Upper lobe of right lung (tissue), 1 donor: ENCODE data around the gene ZCCHC14. TPM values are rescaled to one million over a fixed set of nuclear protein-coding genes. Genes with fewer than 3 reads are reported as not detected.

ENCODE experiments used
- ATAC-seq: fragments of 200-7000 bp; cut with Tn5 transposase; one replicate; pipeline ENCODE4 v1.9.1; 2020; ENCODE audit warnings: mild to moderate bottlenecking, moderate library complexity
- DNase-seq: peaks from one replicate; pipeline ENCODE4 v3.0.0-alpha.2; 2020
- H3K27ac ChIP-seq: fragments of 200-600 bp; one replicate; pipeline ENCODE4 v1.8.0; 2022
- H3K27me3 ChIP-seq: fragments of 200-600 bp; one replicate; pipeline ENCODE4 v1.8.0; 2022; ENCODE audit warnings: mild to moderate bottlenecking
- H3K36me3 ChIP-seq: fragments of 200-600 bp; one replicate; pipeline ENCODE4 v1.8.0; 2022
- H3K4me1 ChIP-seq: fragments of 200-600 bp; one replicate; pipeline ENCODE4 v1.8.0; 2022
- H3K4me3 ChIP-seq: fragments of 200-600 bp; one replicate; pipeline ENCODE4 v1.8.0; 2022; ENCODE audit warnings: mild to moderate bottlenecking
- H3K9me3 ChIP-seq: fragments of 200-600 bp; one replicate; pipeline ENCODE4 v1.8.0; 2022
- intact Hi-C: fragments of 100-400 bp; cut with DNase I; formaldehyde crosslinking; loops from one replicate; pipeline ENCODE4 v1.11.0; 2022
- total RNA-seq: library from RNA; stranded (reverse); fragmentation: NEBNext Ultra II Directional; extraction: Animal tissue kit (Norgen Biotek cat#: 25700); gene quantifications from one replicate; pipeline ENCODE4 v1.2.1, GENCODE V29; 2021
- TF ChIP-seq, protein P1 (sequence below): fragments of 200-600 bp; IDR thresholded peaks from one replicate; pipeline ENCODE4 v1.8.0; 2022; ENCODE audit warnings: antibody characterized with exemption
- donor health status: DM: no; HTN: yes; CAD: no; lungs with severe emphysema.

ZCCHC14 gene
- total RNA-seq, 1 donor from 2014 or later = 27.2 TPM

DNA sequence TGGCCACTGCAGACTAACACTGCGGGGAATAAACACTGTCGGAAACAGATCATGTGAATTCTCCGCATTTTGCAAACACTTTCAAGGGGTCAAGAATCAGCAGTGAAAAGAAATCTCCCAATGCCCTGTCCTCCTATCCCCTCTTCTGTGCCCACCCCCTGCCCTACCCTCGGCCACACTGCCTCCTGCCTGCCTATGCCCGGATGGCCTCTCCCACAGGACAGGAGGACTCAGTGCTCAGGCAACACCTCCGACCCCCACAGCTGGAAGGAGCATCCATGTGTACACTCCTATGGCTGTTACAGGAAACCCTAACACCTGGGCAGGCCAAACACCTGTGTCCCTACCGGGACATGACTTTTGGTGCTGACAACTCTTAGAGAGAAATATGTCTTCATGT lies 133.7 kb downstream of the ZCCHC14 start:
- no peaks in the 10 kb centered on the region for H3K9me3 ChIP-seq
- peaks cover 37% of the 10 kb centered on the region for H3K36me3 ChIP-seq
- DNase-seq (no peak), ATAC-seq (no peak)
- H3K4me1 ChIP-seq = peaks cover 9% of the 10 kb centered on the region
- no peak overlapping the region for H3K4me3 ChIP-seq
- H3K27ac ChIP-seq = no peak overlapping the region
- intact Hi-C loops = no loop called here
- TF ChIP-seq, protein P1, sequence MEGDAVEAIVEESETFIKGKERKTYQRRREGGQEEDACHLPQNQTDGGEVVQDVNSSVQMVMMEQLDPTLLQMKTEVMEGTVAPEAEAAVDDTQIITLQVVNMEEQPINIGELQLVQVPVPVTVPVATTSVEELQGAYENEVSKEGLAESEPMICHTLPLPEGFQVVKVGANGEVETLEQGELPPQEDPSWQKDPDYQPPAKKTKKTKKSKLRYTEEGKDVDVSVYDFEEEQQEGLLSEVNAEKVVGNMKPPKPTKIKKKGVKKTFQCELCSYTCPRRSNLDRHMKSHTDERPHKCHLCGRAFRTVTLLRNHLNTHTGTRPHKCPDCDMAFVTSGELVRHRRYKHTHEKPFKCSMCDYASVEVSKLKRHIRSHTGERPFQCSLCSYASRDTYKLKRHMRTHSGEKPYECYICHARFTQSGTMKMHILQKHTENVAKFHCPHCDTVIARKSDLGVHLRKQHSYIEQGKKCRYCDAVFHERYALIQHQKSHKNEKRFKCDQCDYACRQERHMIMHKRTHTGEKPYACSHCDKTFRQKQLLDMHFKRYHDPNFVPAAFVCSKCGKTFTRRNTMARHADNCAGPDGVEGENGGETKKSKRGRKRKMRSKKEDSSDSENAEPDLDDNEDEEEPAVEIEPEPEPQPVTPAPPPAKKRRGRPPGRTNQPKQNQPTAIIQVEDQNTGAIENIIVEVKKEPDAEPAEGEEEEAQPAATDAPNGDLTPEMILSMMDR = no peak
- H3K27me3 ChIP-seq = no peaks in the 10 kb centered on the region

DNA sequence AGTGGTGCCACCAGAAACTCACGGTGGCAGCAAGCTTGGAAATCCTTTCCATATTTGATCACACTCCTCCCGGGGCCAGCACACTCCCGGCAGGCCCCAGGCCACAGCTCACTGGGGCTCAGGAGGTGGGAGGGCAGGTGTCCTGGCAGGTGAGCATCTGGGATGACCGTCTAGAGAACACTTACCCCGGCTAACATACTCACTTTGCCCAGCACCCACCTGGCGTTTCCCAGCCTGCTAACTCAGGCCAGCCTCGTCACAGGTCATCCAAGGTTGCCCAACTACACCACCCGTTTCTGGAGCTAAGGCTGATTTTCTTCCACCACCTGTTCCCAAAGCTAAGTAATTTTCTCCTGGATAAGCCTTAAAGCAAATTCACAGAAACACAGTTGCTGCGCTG lies 134.1 kb downstream of the ZCCHC14 start:
- H3K4me3 ChIP-seq = no peak overlapping the region
- DNase-seq (no peak), ATAC-seq (no peak)
- no peaks in the 10 kb centered on the region for H3K9me3 ChIP-seq
- intact Hi-C loops = no loop called here
- TF ChIP-seq, protein P1 = no peak
- peaks cover 41% of the 10 kb centered on the region for H3K36me3 ChIP-seq
- no peak overlapping the region for H3K27ac ChIP-seq
- no peaks in the 10 kb centered on the region for H3K27me3 ChIP-seq
- H3K4me1 ChIP-seq = peaks cover 6% of the 10 kb centered on the region

DNA sequence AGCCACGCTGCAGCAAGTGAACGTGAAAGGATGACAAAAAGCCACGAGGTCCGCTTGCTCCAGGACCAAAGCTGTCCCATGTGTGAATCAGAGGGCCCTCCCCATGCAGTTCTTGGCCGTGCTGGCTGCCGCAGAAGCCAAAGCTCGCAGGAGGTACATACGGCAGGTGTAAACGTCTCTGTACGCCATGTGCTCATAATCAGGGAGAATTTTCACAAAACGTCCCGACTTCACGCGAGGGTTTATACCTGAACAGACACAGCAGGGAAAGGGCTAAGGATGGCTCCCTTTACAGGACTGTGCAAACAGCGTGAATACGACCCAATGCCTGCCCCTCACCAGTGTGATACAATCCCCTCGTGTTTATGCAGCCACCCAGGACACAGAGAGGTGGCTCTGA lies 134.6 kb downstream of the ZCCHC14 start:
- Histone ChIP-seq H3K4me3 (no peak overlapping the region), H3K9me3 (no peaks in the 10 kb centered on the region), H3K27me3 (no peaks in the 10 kb centered on the region), H3K4me1 (peaks cover 3% of the 10 kb centered on the region), H3K27ac (no peak overlapping the region), H3K36me3 (peaks cover 42% of the 10 kb centered on the region)
- ATAC-seq (no peak), DNase-seq (no peak)
- intact Hi-C loops = no loop called here
- TF ChIP-seq, protein P1 = no peak

DNA sequence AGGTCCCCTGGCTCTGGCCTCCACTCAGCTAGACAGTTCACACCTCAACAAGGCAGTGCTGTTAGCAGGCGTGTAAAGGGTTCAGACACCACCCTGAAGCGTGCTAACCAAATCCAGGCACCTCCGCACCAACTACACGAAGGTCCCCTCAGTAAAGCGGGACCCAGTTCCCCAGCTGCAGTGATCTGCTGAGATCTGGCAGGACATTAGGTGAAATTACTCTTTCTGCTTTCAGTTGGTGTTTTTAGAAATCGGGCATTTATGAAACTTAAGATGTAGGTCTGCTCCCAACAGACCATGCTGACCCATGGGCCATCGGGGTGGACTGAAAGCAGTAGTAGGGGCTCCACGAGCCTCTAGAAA lies 136.4 kb downstream of the ZCCHC14 start:
- DNase-seq (no peak), ATAC-seq (no peak)
- Histone ChIP-seq H3K9me3 (no peaks in the 10 kb centered on the region), H3K27me3 (no peaks in the 10 kb centered on the region), H3K4me1 (no peaks in the 10 kb centered on the region), H3K36me3 (peaks cover 34% of the 10 kb centered on the region), H3K27ac (no peak overlapping the region), H3K4me3 (no peak overlapping the region)
- TF ChIP-seq, protein P1 = no peak
- intact Hi-C loops = no loop called here

Other genes with a start within 250 kb of the ZCCHC14 start
- gene C16orf95, start 175.6 kb downstream of the ZCCHC14 start, total RNA-seq = 3.0 TPM
- gene FBXO31, start 109.2 kb downstream of the ZCCHC14 start, total RNA-seq = 29.9 TPM
- 70.4 TPM for gene MAP1LC3B, start 100.7 kb downstream of the ZCCHC14 start, total RNA-seq
- 0.29 TPM for gene JPH3, start 109.5 kb upstream of the ZCCHC14 start, total RNA-seq